Large intestine (tissue), 3 donors: ENCODE results near the gene GPR37L1. TPM values are rescaled to one million over a fixed set of nuclear protein-coding genes. Genes with fewer than 3 reads are reported as not detected.
"Not testable (repeated sequence)": the region's sequence is repeated elsewhere in the genome, so short reads cannot be mapped to it uniquely, and the experiment has no call there.

Experiments used
- DNase-seq, 2 donors: peaks; one replicate each; pipeline versions ENCODE4 v3.0.0 to v3.0.0-alpha.2; 2013
- H3K27ac ChIP-seq: one replicate; pipeline ENCODE4 v1.5.1; 2013; ENCODE audit warnings: low read length
- H3K27me3 ChIP-seq: 2 replicates; pipeline ENCODE4 v1.6.1; 2013; ENCODE audit warnings: low read length; ENCODE audit not compliant: control insufficient read depth, insufficient read depth
- H3K36me3 ChIP-seq: 2 replicates; pipeline ENCODE4 v1.6.1; 2013; ENCODE audit warnings: low read length; ENCODE audit not compliant: control insufficient read depth, insufficient read depth
- H3K4me1 ChIP-seq: one replicate; pipeline ENCODE4 v1.6.1; 2013; ENCODE audit warnings: low read length; ENCODE audit not compliant: control insufficient read depth, insufficient read depth
- H3K4me3 ChIP-seq: one replicate; pipeline ENCODE4 v1.5.1; 2013; ENCODE audit warnings: low read length
- H3K9me3 ChIP-seq: one replicate; pipeline ENCODE4 v1.6.1; 2013; ENCODE audit warnings: mild to moderate bottlenecking, low read depth, low read length, moderate library complexity; ENCODE audit not compliant: control insufficient read depth
- WGBS: methylation state at CpG from one replicate; pipeline ENCODE4 v1.1.5; 2013; ENCODE audit warnings: low lambda C conversion rate; ENCODE audit not compliant: insufficient coverage; 5-methylcytosine and 5-hydroxymethylcytosine counted together
- polyA plus RNA-seq: library from polyadenylated mRNA; unstranded; fragments of 120-200 nt; gene quantifications from one replicate; pipeline ENCODE4 v1.2.1, GENCODE V29; 2013

The GPR37L1 gene
- polyA plus RNA-seq, 1 donor, result 0.10 TPM

- H3K36me3 ChIP-seq, result no peaks in the 10 kb centered on the region
- H3K9me3 ChIP-seq, result no peaks in the 10 kb centered on the region
- DNase-seq, result no peak
- no peaks in the 10 kb centered on the region for H3K4me1 ChIP-seq
- WGBS, result no CpG with 5 or more reads among the region's 7 CpGs
- no peak overlapping the region for H3K4me3 ChIP-seq
- no peaks in the 10 kb centered on the region for H3K27me3 ChIP-seq
- H3K27ac ChIP-seq, result no peak overlapping the region
These were observed 46.1 kb downstream of the GPR37L1 start for GRCh38 chr1:202168861-202169260.

GRCh38 chr1:202170726-202171125 lies 48.0 kb downstream of the GPR37L1 start:
- no peak for DNase-seq
- H3K9me3 ChIP-seq, result no peaks in the 10 kb centered on the region
- no peaks in the 10 kb centered on the region for H3K36me3 ChIP-seq
- no peaks in the 10 kb centered on the region for H3K27me3 ChIP-seq
- H3K4me1 ChIP-seq, result no peaks in the 10 kb centered on the region
- no peak overlapping the region for H3K4me3 ChIP-seq
- no CpG with 5 or more reads among the region's 6 CpGs for WGBS
- no peak overlapping the region for H3K27ac ChIP-seq

GRCh38 chr1:202171292-202172014 lies 48.7 kb downstream of the GPR37L1 start:
- Histone ChIP-seq H3K4me3 (no peak overlapping the region), H3K4me1 (no peaks in the 10 kb centered on the region), H3K27ac (no peak overlapping the region), H3K36me3 (no peaks in the 10 kb centered on the region), H3K9me3 (no peaks in the 10 kb centered on the region), H3K27me3 (no peaks in the 10 kb centered on the region)
- WGBS, result no CpG with 5 or more reads among the region's 11 CpGs
- DNase-seq, result no peak

- Histone ChIP-seq H3K4me1 (no peaks in the 10 kb centered on the region), H3K36me3 (no peaks in the 10 kb centered on the region), H3K27ac (no peak overlapping the region), H3K27me3 (no peaks in the 10 kb centered on the region), H3K9me3 (no peaks in the 10 kb centered on the region), H3K4me3 (no peak overlapping the region)
- DNase-seq, result no peak
- WGBS, result no CpG with 5 or more reads among the region's 5 CpGs
These were observed 49.3 kb downstream of the GPR37L1 start for GRCh38 chr1:202172015-202172355.

- H3K9me3 ChIP-seq, result no peaks in the 10 kb centered on the region
- H3K4me3 ChIP-seq, result no peak overlapping the region
- DNase-seq, result no peak
- H3K27me3 ChIP-seq, result no peaks in the 10 kb centered on the region
- no peaks in the 10 kb centered on the region for H3K4me1 ChIP-seq
- no CpG with 5 or more reads among the region's 7 CpGs for WGBS
- H3K27ac ChIP-seq, result no peak overlapping the region
- no peaks in the 10 kb centered on the region for H3K36me3 ChIP-seq
These were observed 51.3 kb downstream of the GPR37L1 start for GRCh38 chr1:202173993-202174392.

- Histone ChIP-seq H3K27ac (no peak overlapping the region), H3K4me1 (no peaks in the 10 kb centered on the region), H3K27me3 (no peaks in the 10 kb centered on the region), H3K4me3 (no peak overlapping the region), H3K9me3 (no peaks in the 10 kb centered on the region), H3K36me3 (no peaks in the 10 kb centered on the region)
- no CpG with 5 or more reads among the region's 29 CpGs for WGBS
- no peak for DNase-seq
These were observed 54.5 kb downstream of the GPR37L1 start for GRCh38 chr1:202176949-202177927.

- DNase-seq, result no peak
- Histone ChIP-seq H3K4me1 (no peaks in the 10 kb centered on the region), H3K36me3 (no peaks in the 10 kb centered on the region), H3K4me3 (no peak overlapping the region), H3K9me3 (no peaks in the 10 kb centered on the region), H3K27me3 (no peaks in the 10 kb centered on the region), H3K27ac (no peak overlapping the region)
- WGBS, result no CpG with 5 or more reads among the region's 19 CpGs
These were observed 57.4 kb downstream of the GPR37L1 start for GRCh38 chr1:202179828-202180750.

GRCh38 chr1:202180751-202181139 lies 58.0 kb downstream of the GPR37L1 start:
- H3K27ac ChIP-seq, H3K4me3 ChIP-seq, H3K9me3 ChIP-seq, H3K36me3 ChIP-seq, DNase-seq, H3K27me3 ChIP-seq, H3K4me1 ChIP-seq: not testable (repeated sequence)
- WGBS, result no CpG with 5 or more reads among the region's 2 CpGs

GRCh38 chr1:202181586-202181985 lies 58.9 kb downstream of the GPR37L1 start:
- no peaks in the 10 kb centered on the region for H3K9me3 ChIP-seq
- no peak overlapping the region for H3K27ac ChIP-seq
- H3K27me3 ChIP-seq, result no peaks in the 10 kb centered on the region
- no CpG with 5 or more reads among the region's 7 CpGs for WGBS
- H3K36me3 ChIP-seq, result no peaks in the 10 kb centered on the region
- DNase-seq, result no peak
- no peak overlapping the region for H3K4me3 ChIP-seq
- H3K4me1 ChIP-seq, result peaks cover 4% of the 10 kb centered on the region
